Stomach (tissue), 9 donors: ENCODE results near the gene MEOX2. TPM values are rescaled to one million over a fixed set of nuclear protein-coding genes. Genes with fewer than 3 reads are reported as not detected.

Source experiments
- DNase-seq, 2 donors: peaks; one replicate each; pipeline versions ENCODE4 v3.0.0 to v3.0.0-alpha.2; 2013 to 2019
- H3K27ac ChIP-seq, 5 donors: fragments of 200-600 bp in 4 of 5; sonication (generic) in 4 of 5; one replicate each; pipeline ENCODE4 v1.5.1; 2013 to 2019; ENCODE audit warnings: mild to moderate bottlenecking in 1 of 5, moderate library complexity in 1 of 5
- H3K27me3 ChIP-seq, 3 donors: fragments of 200-600 bp; sonication (generic); one replicate each; pipeline ENCODE4 v1.5.1; 2017 to 2019; ENCODE audit warnings: mixed run types in 1 of 3
- H3K36me3 ChIP-seq, 4 donors: fragments of 200-600 bp; sonication (generic); 1 replicate in 3 of 4; 2 replicates in 1 of 4; pipeline ENCODE4 v1.5.1; 2016 to 2019
- H3K4me1 ChIP-seq, 4 donors: fragments of 200-600 bp; sonication (generic); one replicate each; pipeline ENCODE4 v1.5.1; 2016 to 2019
- H3K4me3 ChIP-seq, 4 donors: fragments of 200-600 bp; sonication (generic) in 3 of 4; one replicate each; pipeline ENCODE4 v1.5.1; 2016 to 2019; ENCODE audit warnings: mild to moderate bottlenecking in 1 of 4
- H3K9me3 ChIP-seq, 4 donors: fragments of 200-600 bp; sonication (generic); one replicate each; pipeline ENCODE4 v1.5.1; 2016 to 2019
- CTCF ChIP-seq, 7 experiments: fragments of 450-650 bp in 4 of 7; fragments of 200-600 bp in 3 of 7; sonication (generic) in 3 of 7; IDR thresholded peaks; one replicate each; pipeline ENCODE4 v1.5.1; 2016 to 2019; ENCODE audit warnings: antibody characterized with exemption in 7 of 7, control low read depth in 2 of 7, mild to moderate bottlenecking in 1 of 7
- EP300 ChIP-seq: sonication (generic); formaldehyde crosslinking; IDR thresholded peaks from one replicate; pipeline ENCODE4 v1.6.1; 2017; ENCODE audit warnings: antibody characterized with exemption
- POLR2A ChIP-seq, 4 donors: fragments of 450-650 bp; IDR thresholded peaks; one replicate each; pipeline ENCODE4 v1.6.1; 2016; ENCODE audit warnings: antibody characterized with exemption in 4 of 4, control low read depth in 2 of 4, mild to moderate bottlenecking in 1 of 4, moderate library complexity in 1 of 4
- POLR2AphosphoS5 ChIP-seq, 3 donors: sonication (generic); formaldehyde crosslinking; IDR thresholded peaks; one replicate each; pipeline ENCODE4 v1.6.1; 2016; ENCODE audit warnings: antibody characterized with exemption in 3 of 3
- WGBS, 5 donors: extraction: QIAGEN DNeasy Blood & Tissue Kit in 3 of 5; methylation state at CpG; one replicate each; pipeline versions ENCODE4 v1.1.5 to v1.1.7; 2013 to 2018; 5-methylcytosine and 5-hydroxymethylcytosine counted together
- intact Hi-C: fragments of 100-400 bp; cut with DNase I; formaldehyde crosslinking; loops from one replicate; pipeline ENCODE4 v1.15.1; 2023; ENCODE audit warnings: low total_unique reads
- polyA plus RNA-seq, 3 donors: library from polyadenylated mRNA; stranded (reverse); fragments of 200-250 nt; gene quantifications; one replicate each; pipeline ENCODE4 v1.2.3, GENCODE V29; 2013
- total RNA-seq, 5 donors: library from RNA; depleted of rRNA; stranded (reverse); fragments of >200 nt; gene quantifications; one replicate each; pipeline versions ENCODE4 v1.1.0 to v1.2.3, GENCODE V29; 2014 to 2016
- donor health status: healthy with polysubstance abuse.
- donor health status: Bipolar disorder and iron deficiency.
- donor health status: healthy.

Gene MEOX2
- total and polyA plus RNA-seq, 8 donors: 0.12 to 13.8 (median 0.57) TPM; not detected in 4

GRCh38 chr7:15561835-15562234 lies 124.6 kb downstream of the MEOX2 start, which contains the start of gene AGMO:
AGMO (minus strand) TSS chr7:15562015.
- intact Hi-C loops: no loop called here
- Histone ChIP-seq H3K27ac (peak within 1 kb of the TSS in 2 of 5 donors; percentile 5 to 41), H3K4me3 (peak within 1 kb of the TSS in 1 of 4 donors; percentile 3), H3K9me3 (no peaks in the 10 kb centered on the region), H3K27me3 (no peaks in the 10 kb centered on the region), H3K36me3 (no peaks in the 10 kb centered on the region), H3K4me1 (no peaks in the 10 kb centered on the region)
- DNase-seq: peak in 1 of 2 donors; percentile 38
- WGBS, 5 donors: 41 to 54% (median 51%) methylated on average over 5 of the region's 5 CpGs
- no peak for TF ChIP-seq POLR2AphosphoS5 (IDR thresholded peaks at IDR 0.05)
- no peak for TF ChIP-seq EP300
- no peak for TF ChIP-seq CTCF (IDR thresholded peaks at IDR 0.05)
- no peak for TF ChIP-seq POLR2A (IDR thresholded peaks at IDR 0.05)

Other genes with a start within 250 kb of the MEOX2 start
- 10 to 100 TPM in 1 of 5 donors, 1 to 10 TPM in 1, not detected in 3; 5.0 to 33.0 TPM for gene AGMO, start 124.7 kb downstream of the MEOX2 start, total RNA-seq
- gene AGMO, start 124.7 kb downstream of the MEOX2 start, polyA plus RNA-seq: under 1 TPM in 1 of 3 donors, not detected in 2; 0.03 TPM